ENCODE results near the gene BRINP2.

Gene BRINP2

GRCh38 chr1:177223359-177223758 is 52.6 kb downstream of the BRINP2 start:
- Histone ChIP-seq H3K27ac (no peak overlapping the region), H3K4me3 (ENCODE audit: low read depth, low read length) (no peak overlapping the region), H3K27me3 (replicated peaks) (no peaks in the 10 kb centered on the region), H3K36me3 (replicated peaks) (no peaks in the 10 kb centered on the region)
- in situ Hi-C loops (cut with HindIII; ENCODE audit: low pct_ligation_motif_present, low sequenced_read_pairs) = no loop called here
- DNase-seq = no peak
- no peak for TF ChIP-seq CTCF (IDR thresholded peaks at IDR 0.05; ENCODE audit: low read depth, low read length, missing control alignments)

GRCh38 chr1:177227978-177228692 is 57.4 kb downstream of the BRINP2 start:
- Histone ChIP-seq H3K27ac (no peak overlapping the region), H3K4me3 (ENCODE audit: low read depth, low read length) (no peak overlapping the region), H3K36me3 (replicated peaks) (no peaks in the 10 kb centered on the region), H3K27me3 (replicated peaks) (no peaks in the 10 kb centered on the region)
- DNase-seq = no peak
- no peak for TF ChIP-seq CTCF (IDR thresholded peaks at IDR 0.05; ENCODE audit: low read depth, low read length, missing control alignments)
- in situ Hi-C loops (cut with HindIII; ENCODE audit: low pct_ligation_motif_present, low sequenced_read_pairs) = no loop called here

GRCh38 chr1:177228693-177229065 is 57.9 kb downstream of the BRINP2 start:
- H3K27me3 ChIP-seq (replicated peaks) = no peaks in the 10 kb centered on the region
- no peak overlapping the region for H3K27ac ChIP-seq
- H3K4me3 ChIP-seq (ENCODE audit: low read depth, low read length) = no peak overlapping the region
- TF ChIP-seq CTCF (IDR thresholded peaks at IDR 0.05; ENCODE audit: low read depth, low read length, missing control alignments) = no peak
- in situ Hi-C loops (cut with HindIII; ENCODE audit: low pct_ligation_motif_present, low sequenced_read_pairs) = no loop called here
- DNase-seq = no peak
- H3K36me3 ChIP-seq (replicated peaks) = no peaks in the 10 kb centered on the region

- TF ChIP-seq CTCF (IDR thresholded peaks at IDR 0.05; ENCODE audit: low read depth, low read length, missing control alignments) = no peak
- Histone ChIP-seq H3K4me3 (ENCODE audit: low read depth, low read length) (no peak overlapping the region), H3K27me3 (replicated peaks) (no peaks in the 10 kb centered on the region), H3K36me3 (replicated peaks) (no peaks in the 10 kb centered on the region), H3K27ac (no peak overlapping the region)
- in situ Hi-C loops (cut with HindIII; ENCODE audit: low pct_ligation_motif_present, low sequenced_read_pairs) = no loop called here
- no peak for DNase-seq
These were observed 59.0 kb downstream of the BRINP2 start for GRCh38 chr1:177229781-177230180.

- no peak for TF ChIP-seq CTCF (IDR thresholded peaks at IDR 0.05; ENCODE audit: low read depth, low read length, missing control alignments)
- H3K4me3 ChIP-seq (ENCODE audit: low read depth, low read length) = no peak overlapping the region
- no peak for DNase-seq
- H3K27me3 ChIP-seq (replicated peaks) = no peaks in the 10 kb centered on the region
- no peak overlapping the region for H3K27ac ChIP-seq
- in situ Hi-C loops (cut with HindIII; ENCODE audit: low pct_ligation_motif_present, low sequenced_read_pairs) = no loop called here
- H3K36me3 ChIP-seq (replicated peaks) = no peaks in the 10 kb centered on the region
These were observed 59.7 kb downstream of the BRINP2 start for GRCh38 chr1:177230228-177231016.

All from brain microvascular endothelial cell (primary cell).